H9 (cell line): ENCODE data around the gene IRF7. TPM values are rescaled to one million over a fixed set of nuclear protein-coding genes. Genes with fewer than 3 reads are reported as not detected.

Experiments
- DNase-seq: peaks from one replicate; pipeline ENCODE4 v3.0.0-alpha.2; 2017
- H2AFZ ChIP-seq: one replicate; pipeline ENCODE4 v1.6.1; 2013; ENCODE audit warnings: mild to moderate bottlenecking, low read length, control low read depth, moderate library complexity
- H2AK5ac ChIP-seq: 2 replicates; pipeline ENCODE4 v1.6.1; 2013; ENCODE audit warnings: low read length, control low read depth, mixed read lengths; ENCODE audit not compliant: insufficient read length
- H2BK120ac ChIP-seq: one replicate; pipeline ENCODE4 v1.6.1; 2013; ENCODE audit warnings: low read depth, mild to moderate bottlenecking, low read length, control low read depth, inconsistent platforms; ENCODE audit not compliant: poor library complexity, severe bottlenecking
- H2BK12ac ChIP-seq: 2 replicates; pipeline ENCODE4 v1.6.1; 2013; ENCODE audit warnings: low read length, control low read depth, mixed read lengths, low read depth; ENCODE audit not compliant: insufficient read length
- H2BK15ac ChIP-seq: 2 replicates; pipeline ENCODE4 v1.6.1; 2013; ENCODE audit warnings: low read depth, low read length, control low read depth
- H2BK20ac ChIP-seq: one replicate; pipeline ENCODE4 v1.6.1; 2013; ENCODE audit warnings: low read depth, mild to moderate bottlenecking, low read length, control low read depth, inconsistent platforms; ENCODE audit not compliant: poor library complexity, severe bottlenecking
- H2BK5ac ChIP-seq: 2 replicates; pipeline ENCODE4 v1.6.1; 2013; ENCODE audit warnings: low read length, control low read depth, mixed read lengths; ENCODE audit not compliant: insufficient read length
- H3K14ac ChIP-seq: 2 replicates; pipeline ENCODE4 v1.6.1; 2013; ENCODE audit warnings: low read length, control low read depth; ENCODE audit not compliant: insufficient read depth
- H3K18ac ChIP-seq: 2 replicates; pipeline ENCODE4 v1.6.1; 2013; ENCODE audit warnings: low read depth, mild to moderate bottlenecking, mixed read lengths, low read length, control low read depth; ENCODE audit not compliant: insufficient read length
- H3K23ac ChIP-seq: 2 replicates; pipeline ENCODE4 v1.6.1; 2013; ENCODE audit warnings: low read length, control low read depth, mixed read lengths, low read depth; ENCODE audit not compliant: insufficient read length
- H3K23me2 ChIP-seq: 2 replicates; pipeline ENCODE4 v1.6.1; 2013; ENCODE audit warnings: low read depth, mild to moderate bottlenecking, mixed read lengths, low read length, control low read depth; ENCODE audit not compliant: insufficient read length, poor library complexity, severe bottlenecking
- H3K27ac ChIP-seq: 2 replicates; pipeline ENCODE4 v1.5.1; 2013; ENCODE audit warnings: low read length, control low read depth, mixed read lengths, low read depth; ENCODE audit not compliant: insufficient read length
- H3K27me3 ChIP-seq: 2 replicates; pipeline ENCODE4 v1.6.1; 2013; ENCODE audit warnings: low read length, control low read depth, inconsistent platforms; ENCODE audit not compliant: insufficient read depth
- H3K4ac ChIP-seq: 2 replicates; pipeline ENCODE4 v1.6.1; 2013; ENCODE audit warnings: low read depth, mild to moderate bottlenecking, control low read depth, inconsistent platforms, low read length, moderate library complexity
- H3K4me1 ChIP-seq: 2 replicates; pipeline ENCODE4 v1.6.1; 2013; ENCODE audit warnings: low read length, control low read depth, inconsistent platforms; ENCODE audit not compliant: insufficient read depth
- H3K4me2 ChIP-seq: 2 replicates; pipeline ENCODE4 v1.6.1; 2013; ENCODE audit warnings: low read length, control low read depth, mixed read lengths; ENCODE audit not compliant: insufficient read length, insufficient read depth
- H3K56ac ChIP-seq: 2 replicates; pipeline ENCODE4 v1.6.1; 2013; ENCODE audit warnings: low read depth, mild to moderate bottlenecking, mixed read lengths, low read length, control low read depth; ENCODE audit not compliant: insufficient read length
- H3K79me1 ChIP-seq: 2 replicates; pipeline ENCODE4 v1.6.1; 2013; ENCODE audit warnings: low read depth, mild to moderate bottlenecking, moderate library complexity, low read length, control low read depth, inconsistent platforms; ENCODE audit not compliant: insufficient read depth, poor library complexity, severe bottlenecking
- H3K79me2 ChIP-seq: 2 replicates; pipeline ENCODE4 v1.6.1; 2013; ENCODE audit warnings: low read length, control low read depth, inconsistent platforms; ENCODE audit not compliant: insufficient read depth
- H3K9ac ChIP-seq: 2 replicates; pipeline ENCODE4 v1.6.1; 2013; ENCODE audit warnings: low read length, control low read depth, mixed read lengths; ENCODE audit not compliant: insufficient read length; ENCODE audit errors: extremely low read depth
- H3K9me3 ChIP-seq: one replicate; pipeline ENCODE4 v1.6.1; 2013; ENCODE audit warnings: low read depth, low read length, inconsistent platforms; ENCODE audit not compliant: control insufficient read depth
- H3T11ph ChIP-seq: one replicate; pipeline ENCODE4 v1.6.1; 2013; ENCODE audit warnings: mild to moderate bottlenecking, low read length, control low read depth, inconsistent platforms
- H4K20me1 ChIP-seq: one replicate; pipeline ENCODE4 v1.6.1; 2013; ENCODE audit not compliant: control insufficient read depth, insufficient read length, insufficient read depth
- H4K5ac ChIP-seq: 2 replicates; pipeline ENCODE4 v1.6.1; 2013; ENCODE audit warnings: low read depth, mild to moderate bottlenecking, mixed read lengths, low read length, control low read depth; ENCODE audit not compliant: insufficient read length
- H4K8ac ChIP-seq: replicated peaks from 2 replicates; pipeline ENCODE4 v1.6.1; 2013; ENCODE audit warnings: low read length, control low read depth, mixed read lengths, low read depth; ENCODE audit not compliant: insufficient read length
- H4K91ac ChIP-seq: 2 replicates; pipeline ENCODE4 v1.6.1; 2013; ENCODE audit warnings: low read depth, mild to moderate bottlenecking, moderate library complexity, mixed read lengths, low read length, control low read depth; ENCODE audit not compliant: insufficient read length
- H3K27ac Mint-ChIP-seq, 3 experiments: 2 replicates in 2 of 3; 3 replicates in 1 of 3; pipeline ENCODE4 v1.8.0; 2020 to 2021; ENCODE audit warnings: mixed read lengths in 3 of 3, mild to moderate bottlenecking in 1 of 3, moderate library complexity in 1 of 3
- H3K27me3 Mint-ChIP-seq: 2 replicates; pipeline ENCODE4 v1.8.0; 2021; ENCODE audit warnings: low read depth, mild to moderate bottlenecking, moderate library complexity, mixed read lengths
- H3K36me3 Mint-ChIP-seq, 3 experiments: 2 replicates in 2 of 3; 3 replicates in 1 of 3; pipeline ENCODE4 v1.8.0; 2020 to 2021; ENCODE audit warnings: low read depth in 3 of 3, mixed read lengths in 3 of 3; ENCODE audit not compliant: insufficient read depth in 1 of 3
- H3K4me1 Mint-ChIP-seq, 2 experiments: 2 replicates each; pipeline ENCODE4 v1.8.0; 2020; ENCODE audit warnings: mixed read lengths in 2 of 2
- H3K4me3 Mint-ChIP-seq, 2 experiments: 2 replicates in 1 of 2; 3 replicates in 1 of 2; pipeline ENCODE4 v1.8.0; 2020 to 2021; ENCODE audit warnings: mild to moderate bottlenecking in 2 of 2, mixed read lengths in 2 of 2, moderate library complexity in 1 of 2
- H3K9me3 Mint-ChIP-seq, 2 experiments: 2 replicates in 1 of 2; 3 replicates in 1 of 2; pipeline ENCODE4 v1.8.0; 2020; ENCODE audit warnings: mild to moderate bottlenecking in 2 of 2, mixed read lengths in 2 of 2, moderate library complexity in 1 of 2
- WGBS: extraction: QIAGEN DNeasy Blood & Tissue Kit; methylation state at CpG from one replicate; pipeline ENCODE4 v1.1.7; 2013; ENCODE audit warnings: missing lambda C conversion rate, low lambda C conversion rate, mixed read lengths; ENCODE audit not compliant: insufficient read length; ENCODE audit errors: extremely low coverage; 5-methylcytosine and 5-hydroxymethylcytosine counted together
- total RNA-seq: library from RNA; stranded (reverse); gene quantifications from 2 replicates; pipeline ENCODE4 v1.2.1, GENCODE V29; 2021
- TF ChIP-seq, protein P1 (sequence below): fragments of 200-600 bp; sonication (generic); conservative IDR thresholded peaks from 3 replicates; pipeline ENCODE4 v1.8.0; 2021; ENCODE audit warnings: antibody characterized with exemption, mild to moderate bottlenecking

IRF7 gene
- total RNA-seq, 1 experiment from 2014 or later = 9.8 TPM

- no peaks in the 10 kb centered on the region for H3K4me1 ChIP-seq
- H3K79me1 ChIP-seq = no peaks in the 10 kb centered on the region
- no peak overlapping the region for H2BK5ac ChIP-seq
- H3K9me3 Mint-ChIP-seq = no peaks in the 10 kb centered on the region
- H3K4me2 ChIP-seq = no peak overlapping the region
- no peak for DNase-seq
- no peak overlapping the region for H4K91ac ChIP-seq
- H2BK15ac ChIP-seq = no peak overlapping the region
- TF ChIP-seq, protein P1, sequence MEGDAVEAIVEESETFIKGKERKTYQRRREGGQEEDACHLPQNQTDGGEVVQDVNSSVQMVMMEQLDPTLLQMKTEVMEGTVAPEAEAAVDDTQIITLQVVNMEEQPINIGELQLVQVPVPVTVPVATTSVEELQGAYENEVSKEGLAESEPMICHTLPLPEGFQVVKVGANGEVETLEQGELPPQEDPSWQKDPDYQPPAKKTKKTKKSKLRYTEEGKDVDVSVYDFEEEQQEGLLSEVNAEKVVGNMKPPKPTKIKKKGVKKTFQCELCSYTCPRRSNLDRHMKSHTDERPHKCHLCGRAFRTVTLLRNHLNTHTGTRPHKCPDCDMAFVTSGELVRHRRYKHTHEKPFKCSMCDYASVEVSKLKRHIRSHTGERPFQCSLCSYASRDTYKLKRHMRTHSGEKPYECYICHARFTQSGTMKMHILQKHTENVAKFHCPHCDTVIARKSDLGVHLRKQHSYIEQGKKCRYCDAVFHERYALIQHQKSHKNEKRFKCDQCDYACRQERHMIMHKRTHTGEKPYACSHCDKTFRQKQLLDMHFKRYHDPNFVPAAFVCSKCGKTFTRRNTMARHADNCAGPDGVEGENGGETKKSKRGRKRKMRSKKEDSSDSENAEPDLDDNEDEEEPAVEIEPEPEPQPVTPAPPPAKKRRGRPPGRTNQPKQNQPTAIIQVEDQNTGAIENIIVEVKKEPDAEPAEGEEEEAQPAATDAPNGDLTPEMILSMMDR = no peak
- H3K14ac ChIP-seq = no peak overlapping the region
- no peak overlapping the region for H3K4me3 Mint-ChIP-seq
- H3K27me3 Mint-ChIP-seq = no peaks in the 10 kb centered on the region
- H3T11ph ChIP-seq = no peak overlapping the region
- no peaks in the 10 kb centered on the region for H3K9me3 ChIP-seq
- no peak overlapping the region for H4K8ac ChIP-seq
- H3K4me1 Mint-ChIP-seq = peaks cover 2% of the 10 kb centered on the region in 2 experiments; a peak in 1 of 4 replicates
- no peak overlapping the region for H3K4ac ChIP-seq
- no peak overlapping the region for H3K9ac ChIP-seq
- H2AFZ ChIP-seq = no peak overlapping the region
- H4K20me1 ChIP-seq = peaks cover 3% of the 10 kb centered on the region
- WGBS = no CpG with 5 or more reads among the region's 35 CpGs
- no peak overlapping the region for H4K5ac ChIP-seq
- peaks cover 27 to 74% (median 69%) of the 10 kb centered on the region in 3 experiments for H3K36me3 Mint-ChIP-seq
- no peaks in the 10 kb centered on the region for H3K23me2 ChIP-seq
- H3K79me2 ChIP-seq = no peaks in the 10 kb centered on the region
- H2AK5ac ChIP-seq = no peak overlapping the region
- H3K27ac Mint-ChIP-seq = no peak overlapping the region; a peak in 2 of 7 replicates
- no peaks in the 10 kb centered on the region for H3K27me3 ChIP-seq
- no peak overlapping the region for H3K27ac ChIP-seq
- no peak overlapping the region for H2BK120ac ChIP-seq
- H2BK12ac ChIP-seq = no peak overlapping the region
- no peak overlapping the region for H3K56ac ChIP-seq
- H2BK20ac ChIP-seq = no peak overlapping the region
- no peak overlapping the region for H3K23ac ChIP-seq
- no peak overlapping the region for H3K18ac ChIP-seq
Measured at GRCh38 chr11:607020-607780, 8.6 kb downstream of the IRF7 start.
